Measurements from ENCODE around the gene P2RY1.
"Not testable (repeated sequence)": the region's sequence is repeated elsewhere in the genome, so short reads cannot be mapped to it uniquely, and the experiment has no call there.

The P2RY1 gene

GRCh38 chr3:152860736-152861135 is 25.8 kb downstream of the P2RY1 start:
- Mint-ChIP-seq H3K4me3 (no peak overlapping the region), H3K27ac (no peak overlapping the region), H3K36me3 (no peaks in the 10 kb centered on the region), H3K4me1 (no peaks in the 10 kb centered on the region), H3K9me3 (no peaks in the 10 kb centered on the region), H3K27me3 (peaks cover 1% of the 10 kb centered on the region)

DNA sequence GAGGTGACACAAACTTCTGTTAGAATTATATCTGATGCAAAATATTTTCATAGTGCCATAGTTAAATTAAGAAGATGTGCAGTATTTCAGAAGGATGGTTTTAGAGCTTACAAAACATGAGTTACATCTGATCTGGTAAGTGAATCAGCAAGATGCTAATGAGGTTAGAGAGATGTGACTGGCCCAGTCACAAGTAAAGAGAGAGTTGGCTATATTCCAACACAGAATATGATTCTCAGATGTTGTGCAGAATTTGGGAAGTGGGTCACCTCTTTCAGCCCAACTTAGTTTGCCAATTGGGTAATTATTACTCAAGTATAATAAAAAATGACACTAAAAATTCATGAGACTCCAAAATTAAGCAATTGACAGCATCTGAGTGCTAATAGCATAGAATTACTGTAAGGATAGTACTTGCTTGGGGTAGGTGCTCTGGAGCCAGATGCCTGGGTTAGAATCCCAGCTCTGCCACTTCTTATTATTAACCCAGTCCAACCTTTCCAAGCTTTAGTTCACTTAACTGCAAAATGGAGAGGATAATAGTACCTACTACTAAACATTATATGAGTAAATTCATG is 30.8 kb downstream of the P2RY1 start:
- H3K27me3 Mint-ChIP-seq: peaks cover 1% of the 10 kb centered on the region
- H3K36me3 Mint-ChIP-seq: no peaks in the 10 kb centered on the region
- H3K4me1 Mint-ChIP-seq: no peaks in the 10 kb centered on the region
- H3K9me3 Mint-ChIP-seq: no peaks in the 10 kb centered on the region
- H3K4me3 Mint-ChIP-seq: no peak overlapping the region
- H3K27ac Mint-ChIP-seq: no peak overlapping the region

- peaks cover 5% of the 10 kb centered on the region for H3K9me3 Mint-ChIP-seq
- H3K27me3 Mint-ChIP-seq: peaks cover 1% of the 10 kb centered on the region
- H3K27ac Mint-ChIP-seq: no peak overlapping the region
- H3K36me3 Mint-ChIP-seq: no peaks in the 10 kb centered on the region
- no peaks in the 10 kb centered on the region for H3K4me1 Mint-ChIP-seq
- no peak overlapping the region for H3K4me3 Mint-ChIP-seq
Measured at GRCh38 chr3:152870027-152870426, 35.1 kb downstream of the P2RY1 start.

DNA sequence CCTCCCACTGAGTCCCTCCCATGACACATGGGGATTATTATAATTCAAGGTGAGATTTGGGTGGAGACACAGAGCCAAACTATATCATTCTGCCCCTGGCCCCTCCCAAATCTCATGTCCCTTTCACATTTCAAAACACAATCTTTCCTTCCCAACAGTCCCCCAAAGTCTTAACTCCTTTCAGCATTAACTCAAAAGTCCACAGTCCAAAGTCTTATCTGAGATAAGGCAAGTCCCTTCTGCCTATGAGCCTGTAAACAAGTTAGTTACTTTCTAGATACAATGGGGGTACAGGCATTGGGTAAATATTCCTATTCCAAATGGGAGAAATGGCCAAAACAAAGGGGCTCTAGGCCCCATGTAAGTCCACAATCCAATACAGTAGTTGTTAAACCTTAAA is 38.4 kb downstream of the P2RY1 start:
- H3K4me1 Mint-ChIP-seq, H3K4me3 Mint-ChIP-seq, H3K27me3 Mint-ChIP-seq, H3K27ac Mint-ChIP-seq, H3K36me3 Mint-ChIP-seq, H3K9me3 Mint-ChIP-seq: not testable (repeated sequence)

GRCh38 chr3:152874896-152875749 is 40.2 kb downstream of the P2RY1 start:
- H3K36me3 Mint-ChIP-seq: no peaks in the 10 kb centered on the region
- H3K9me3 Mint-ChIP-seq: peaks cover 5% of the 10 kb centered on the region
- H3K4me3 Mint-ChIP-seq: no peak overlapping the region
- H3K27me3 Mint-ChIP-seq: peaks cover 1% of the 10 kb centered on the region
- H3K27ac Mint-ChIP-seq: no peak overlapping the region
- H3K4me1 Mint-ChIP-seq: no peaks in the 10 kb centered on the region

DNA sequence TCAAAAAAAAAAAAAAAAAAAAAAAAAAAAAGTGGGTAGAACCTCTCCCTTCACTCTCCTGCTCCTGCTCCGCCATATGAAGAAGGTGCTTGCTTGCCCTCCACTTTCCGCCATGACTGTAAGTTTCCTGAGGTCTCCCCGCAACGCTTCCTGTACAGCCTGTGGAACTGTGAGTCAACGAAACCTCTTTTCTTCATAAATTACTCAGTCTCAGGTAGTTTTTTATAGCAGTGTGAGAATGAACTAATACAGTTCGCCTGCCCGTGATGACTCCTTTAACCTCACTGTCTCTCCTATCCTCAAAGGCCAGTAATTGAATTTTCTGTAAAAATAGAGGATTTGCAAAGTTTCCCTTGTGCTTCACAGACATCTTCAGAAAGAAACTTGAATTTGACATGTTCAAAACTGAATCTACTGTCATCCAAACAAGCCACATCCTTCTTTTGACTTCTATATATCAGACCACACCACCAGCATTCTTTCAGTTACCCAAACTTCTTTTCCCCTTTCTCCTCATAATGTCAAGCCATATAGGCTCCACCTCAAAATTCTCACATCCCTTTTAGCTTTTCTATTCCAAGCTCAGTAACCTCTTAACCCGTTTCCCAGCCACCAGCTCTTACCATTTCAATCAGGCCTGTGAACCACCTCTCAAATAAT is 44.3 kb downstream of the P2RY1 start:
- Mint-ChIP-seq H3K27ac (no peak overlapping the region), H3K36me3 (no peaks in the 10 kb centered on the region), H3K4me3 (no peak overlapping the region), H3K4me1 (no peaks in the 10 kb centered on the region), H3K27me3 (peaks cover 1% of the 10 kb centered on the region), H3K9me3 (peaks cover 5% of the 10 kb centered on the region)

DNA sequence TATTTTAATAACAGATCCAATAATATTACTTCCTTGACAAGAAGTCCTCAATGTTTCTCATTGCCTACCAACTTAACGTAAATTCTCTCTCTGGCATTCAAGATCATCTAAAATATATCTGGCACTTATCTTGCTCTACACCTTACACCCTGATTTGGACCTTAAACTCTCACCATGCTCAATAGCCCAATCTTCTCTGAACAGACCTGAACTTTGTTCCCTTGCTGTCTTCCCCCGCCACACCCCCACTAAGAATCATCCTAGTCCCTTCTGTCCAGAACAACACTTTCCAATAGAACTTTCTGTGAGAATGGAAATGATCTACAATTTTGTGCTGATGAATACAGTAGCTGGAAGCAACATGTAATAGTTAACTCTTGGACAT is 44.9 kb downstream of the P2RY1 start:
- no peak overlapping the region for H3K27ac Mint-ChIP-seq
- H3K4me3 Mint-ChIP-seq: no peak overlapping the region
- no peaks in the 10 kb centered on the region for H3K36me3 Mint-ChIP-seq
- peaks cover 1% of the 10 kb centered on the region for H3K27me3 Mint-ChIP-seq
- H3K4me1 Mint-ChIP-seq: no peaks in the 10 kb centered on the region
- H3K9me3 Mint-ChIP-seq: peaks cover 2% of the 10 kb centered on the region

GRCh38 chr3:152885076-152885475 is 50.1 kb downstream of the P2RY1 start:
- no peak overlapping the region for H3K27ac Mint-ChIP-seq
- no peak overlapping the region for H3K4me3 Mint-ChIP-seq
- peaks cover 2% of the 10 kb centered on the region for H3K27me3 Mint-ChIP-seq
- no peaks in the 10 kb centered on the region for H3K9me3 Mint-ChIP-seq
- no peaks in the 10 kb centered on the region for H3K36me3 Mint-ChIP-seq
- no peaks in the 10 kb centered on the region for H3K4me1 Mint-ChIP-seq
